Measurements from ENCODE around the gene VKORC1L1.

DNA sequence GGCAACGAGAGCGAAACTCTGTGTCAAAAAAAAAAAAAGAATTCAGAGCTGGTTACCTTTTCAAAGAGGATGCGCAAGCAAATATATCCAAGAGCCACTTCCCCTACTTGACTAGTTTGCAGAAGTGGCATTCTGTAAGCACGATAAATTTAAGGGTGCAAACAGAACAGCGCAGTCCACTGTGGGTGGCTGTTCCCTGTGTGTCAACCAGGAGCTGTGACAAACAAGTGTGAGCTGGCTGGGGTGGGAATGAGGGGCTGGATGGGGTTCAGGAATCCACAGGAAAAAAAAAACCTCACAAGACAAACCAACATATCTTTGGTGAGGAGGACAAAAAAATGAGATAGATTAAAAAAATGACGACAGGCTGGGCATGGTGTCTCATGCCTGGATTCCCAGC is 93.3 kb downstream of the VKORC1L1 start:
- TF ChIP-seq, protein P1, sequence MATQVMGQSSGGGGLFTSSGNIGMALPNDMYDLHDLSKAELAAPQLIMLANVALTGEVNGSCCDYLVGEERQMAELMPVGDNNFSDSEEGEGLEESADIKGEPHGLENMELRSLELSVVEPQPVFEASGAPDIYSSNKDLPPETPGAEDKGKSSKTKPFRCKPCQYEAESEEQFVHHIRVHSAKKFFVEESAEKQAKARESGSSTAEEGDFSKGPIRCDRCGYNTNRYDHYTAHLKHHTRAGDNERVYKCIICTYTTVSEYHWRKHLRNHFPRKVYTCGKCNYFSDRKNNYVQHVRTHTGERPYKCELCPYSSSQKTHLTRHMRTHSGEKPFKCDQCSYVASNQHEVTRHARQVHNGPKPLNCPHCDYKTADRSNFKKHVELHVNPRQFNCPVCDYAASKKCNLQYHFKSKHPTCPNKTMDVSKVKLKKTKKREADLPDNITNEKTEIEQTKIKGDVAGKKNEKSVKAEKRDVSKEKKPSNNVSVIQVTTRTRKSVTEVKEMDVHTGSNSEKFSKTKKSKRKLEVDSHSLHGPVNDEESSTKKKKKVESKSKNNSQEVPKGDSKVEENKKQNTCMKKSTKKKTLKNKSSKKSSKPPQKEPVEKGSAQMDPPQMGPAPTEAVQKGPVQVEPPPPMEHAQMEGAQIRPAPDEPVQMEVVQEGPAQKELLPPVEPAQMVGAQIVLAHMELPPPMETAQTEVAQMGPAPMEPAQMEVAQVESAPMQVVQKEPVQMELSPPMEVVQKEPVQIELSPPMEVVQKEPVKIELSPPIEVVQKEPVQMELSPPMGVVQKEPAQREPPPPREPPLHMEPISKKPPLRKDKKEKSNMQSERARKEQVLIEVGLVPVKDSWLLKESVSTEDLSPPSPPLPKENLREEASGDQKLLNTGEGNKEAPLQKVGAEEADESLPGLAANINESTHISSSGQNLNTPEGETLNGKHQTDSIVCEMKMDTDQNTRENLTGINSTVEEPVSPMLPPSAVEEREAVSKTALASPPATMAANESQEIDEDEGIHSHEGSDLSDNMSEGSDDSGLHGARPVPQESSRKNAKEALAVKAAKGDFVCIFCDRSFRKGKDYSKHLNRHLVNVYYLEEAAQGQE (IDR thresholded peaks at IDR 0.05; ENCODE audit: low read depth): no peak
- TF ChIP-seq YY1 (IDR thresholded peaks at IDR 0.05; ENCODE audit: low read depth) (no peak), CREB1 (IDR thresholded peaks at IDR 0.05; ENCODE audit: low read depth) (no peak), EGR1 (IDR thresholded peaks at IDR 0.05) (no peak)
- TF ChIP-seq, protein P2, sequence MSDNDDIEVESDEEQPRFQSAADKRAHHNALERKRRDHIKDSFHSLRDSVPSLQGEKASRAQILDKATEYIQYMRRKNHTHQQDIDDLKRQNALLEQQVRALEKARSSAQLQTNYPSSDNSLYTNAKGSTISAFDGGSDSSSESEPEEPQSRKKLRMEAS (IDR thresholded peaks at IDR 0.05): no peak
